Activated CD8-positive, alpha-beta T cell treated with anti-CD3 and anti-CD28 coated beads for 36 hours (primary cell): ENCODE results near the gene SLC16A8. TPM values are rescaled to one million over a fixed set of nuclear protein-coding genes. Genes with fewer than 3 reads are reported as not detected.

Source experiments
- ATAC-seq: fragments of 200-7000 bp; cut with Tn5 transposase; one replicate; pipeline ENCODE4 v1.10.0; 2021; ENCODE audit warnings: mild to moderate bottlenecking, moderate library complexity
- CTCF ChIA-PET: fragments of 350-600 bp; sonication (Branson Sonifier 250); formaldehyde crosslinking; loops from one replicate; lab custom pipeline; 2021; ENCODE audit warnings: antibody characterized with exemption; lab: Charles Lee
- POLR2A ChIA-PET: fragments of 350-600 bp; sonication (Branson Sonifier 250); formaldehyde crosslinking; loops from one replicate; lab custom pipeline; 2021; ENCODE audit warnings: antibody characterized with exemption; lab: Charles Lee
- DNase-seq: peaks from one replicate; pipeline ENCODE4 v3.0.0-alpha.2; 2020
- H3K27ac Mint-ChIP-seq: one replicate; pipeline ENCODE4 v1.8.0; 2021; ENCODE audit warnings: mild to moderate bottlenecking, mixed read lengths
- H3K27me3 Mint-ChIP-seq: one replicate; pipeline ENCODE4 v1.8.0; 2021; ENCODE audit warnings: mixed read lengths
- H3K36me3 Mint-ChIP-seq: one replicate; pipeline ENCODE4 v1.8.0; 2021; ENCODE audit warnings: low read depth, mixed read lengths
- H3K4me1 Mint-ChIP-seq: one replicate; pipeline ENCODE4 v1.8.0; 2021; ENCODE audit warnings: low read depth, mixed read lengths
- H3K4me3 Mint-ChIP-seq: one replicate; pipeline ENCODE4 v1.8.0; 2021; ENCODE audit warnings: mild to moderate bottlenecking, moderate library complexity, mixed read lengths
- H3K9me3 Mint-ChIP-seq: one replicate; pipeline ENCODE4 v1.8.0; 2021; ENCODE audit warnings: mixed read lengths
- intact Hi-C: fragments of 100-400 bp; cut with micrococcal nuclease; formaldehyde crosslinking; loops from one replicate; pipeline ENCODE4 v1.10.0; 2022
- total RNA-seq, 2 experiments: library from RNA; stranded (reverse); gene quantifications; one replicate each; pipeline ENCODE4 v1.2.3, GENCODE V29; 2021
- TF ChIP-seq, protein P1 (sequence below): fragments of 200-600 bp; IDR thresholded peaks from one replicate; pipeline ENCODE4 v1.8.0; 2022; ENCODE audit warnings: antibody characterized with exemption, mild to moderate bottlenecking

Gene SLC16A8
- total RNA-seq, 2 experiments from 2014 or later: not detected

DNA sequence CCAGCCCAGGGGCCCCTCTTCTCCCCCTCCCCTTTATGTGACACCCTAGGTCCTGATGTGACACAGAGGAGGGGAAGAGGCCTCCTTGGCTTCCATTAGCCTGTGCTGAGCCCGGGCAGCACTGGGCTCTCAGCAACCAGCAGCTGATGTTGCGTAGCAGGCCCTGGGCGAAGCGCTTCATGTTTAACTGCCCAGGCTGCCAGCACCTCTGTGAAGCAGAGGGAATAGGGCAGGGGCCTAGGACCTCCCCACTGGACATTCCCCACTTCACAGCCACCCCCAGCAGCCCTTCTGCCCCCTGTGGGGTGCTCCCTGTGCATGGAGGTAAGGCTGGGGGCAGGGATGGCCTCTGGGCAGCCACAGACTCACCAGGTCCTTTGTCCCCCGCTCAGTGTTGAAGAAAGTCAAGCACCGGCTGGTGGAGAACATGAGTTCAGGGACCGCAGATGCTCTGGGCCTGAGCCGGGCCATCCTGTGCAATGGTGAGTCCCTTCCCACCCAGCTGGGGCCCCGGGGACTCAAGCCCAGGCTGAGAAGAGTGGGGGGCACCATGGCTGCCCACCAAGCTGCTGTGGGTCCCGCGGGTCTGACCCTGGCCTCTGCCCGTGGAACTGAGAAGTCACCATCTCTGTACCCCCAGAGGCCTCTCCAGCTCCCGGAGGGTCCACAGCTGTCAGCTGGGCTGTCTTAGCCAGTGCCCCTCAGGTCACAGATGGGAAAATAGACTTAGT lies 15.2 kb downstream of the SLC16A8 start:
- H3K4me1 Mint-ChIP-seq: no peaks in the 10 kb centered on the region
- no peaks in the 10 kb centered on the region for H3K9me3 Mint-ChIP-seq
- TF ChIP-seq, protein P1, sequence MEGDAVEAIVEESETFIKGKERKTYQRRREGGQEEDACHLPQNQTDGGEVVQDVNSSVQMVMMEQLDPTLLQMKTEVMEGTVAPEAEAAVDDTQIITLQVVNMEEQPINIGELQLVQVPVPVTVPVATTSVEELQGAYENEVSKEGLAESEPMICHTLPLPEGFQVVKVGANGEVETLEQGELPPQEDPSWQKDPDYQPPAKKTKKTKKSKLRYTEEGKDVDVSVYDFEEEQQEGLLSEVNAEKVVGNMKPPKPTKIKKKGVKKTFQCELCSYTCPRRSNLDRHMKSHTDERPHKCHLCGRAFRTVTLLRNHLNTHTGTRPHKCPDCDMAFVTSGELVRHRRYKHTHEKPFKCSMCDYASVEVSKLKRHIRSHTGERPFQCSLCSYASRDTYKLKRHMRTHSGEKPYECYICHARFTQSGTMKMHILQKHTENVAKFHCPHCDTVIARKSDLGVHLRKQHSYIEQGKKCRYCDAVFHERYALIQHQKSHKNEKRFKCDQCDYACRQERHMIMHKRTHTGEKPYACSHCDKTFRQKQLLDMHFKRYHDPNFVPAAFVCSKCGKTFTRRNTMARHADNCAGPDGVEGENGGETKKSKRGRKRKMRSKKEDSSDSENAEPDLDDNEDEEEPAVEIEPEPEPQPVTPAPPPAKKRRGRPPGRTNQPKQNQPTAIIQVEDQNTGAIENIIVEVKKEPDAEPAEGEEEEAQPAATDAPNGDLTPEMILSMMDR: no peak
- POLR2A ChIA-PET: no interaction called here
- CTCF ChIA-PET: interaction anchor here (1.4 to 4.1 kb wide), 2 partner anchors 15 to 17 kb away, joined by 4 to 25 read pairs; no protein-coding TSS in a partner anchor
- no peak overlapping the region for H3K27ac Mint-ChIP-seq
- no peaks in the 10 kb centered on the region for H3K27me3 Mint-ChIP-seq
- peaks cover 11% of the 10 kb centered on the region for H3K36me3 Mint-ChIP-seq
- no peak overlapping the region for H3K4me3 Mint-ChIP-seq
- intact Hi-C loops: no loop called here
- DNase-seq (no peak), ATAC-seq (no peak)

DNA sequence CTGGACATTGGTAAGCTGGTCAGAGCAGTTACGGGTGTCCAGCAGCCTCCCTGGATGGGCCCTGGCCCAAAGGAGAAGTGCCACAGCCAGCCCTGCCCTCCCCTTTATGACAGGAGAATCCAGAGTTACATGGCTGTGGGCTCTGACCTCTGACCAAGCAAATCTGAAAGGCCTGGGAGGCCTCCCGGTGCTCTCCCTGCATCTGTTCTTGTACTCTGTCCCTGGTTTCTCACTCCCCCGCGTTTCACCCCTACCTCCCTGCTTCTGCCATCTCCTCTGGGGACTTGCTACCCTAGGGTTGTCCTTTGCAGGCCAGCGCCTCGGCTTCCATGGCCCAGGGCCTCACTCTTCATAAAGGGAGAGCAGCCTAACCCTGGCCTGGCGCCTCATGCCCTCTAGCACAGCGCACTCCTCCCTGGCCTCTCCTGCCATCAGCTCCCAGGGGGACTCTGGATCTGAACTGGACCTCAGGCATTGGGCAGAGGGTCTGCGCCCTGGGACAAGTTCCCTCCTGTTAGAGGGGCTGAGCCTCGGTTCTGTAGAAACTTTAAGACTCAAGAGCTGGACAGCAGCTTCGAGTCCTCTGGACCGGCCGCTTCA lies 16.1 kb downstream of the SLC16A8 start:
- H3K36me3 Mint-ChIP-seq: peaks cover 8% of the 10 kb centered on the region
- intact Hi-C loops: no loop called here
- H3K27ac Mint-ChIP-seq: no peak overlapping the region
- CTCF ChIA-PET: interaction anchor here (1.0 to 4.1 kb wide), 2 partner anchors 14 to 16 kb away, joined by 3 to 25 read pairs; no protein-coding TSS in a partner anchor
- ATAC-seq (no peak), DNase-seq (no peak)
- H3K4me3 Mint-ChIP-seq: no peak overlapping the region
- POLR2A ChIA-PET: no interaction called here
- no peaks in the 10 kb centered on the region for H3K4me1 Mint-ChIP-seq
- TF ChIP-seq, protein P1: no peak
- no peaks in the 10 kb centered on the region for H3K27me3 Mint-ChIP-seq
- no peaks in the 10 kb centered on the region for H3K9me3 Mint-ChIP-seq

DNA sequence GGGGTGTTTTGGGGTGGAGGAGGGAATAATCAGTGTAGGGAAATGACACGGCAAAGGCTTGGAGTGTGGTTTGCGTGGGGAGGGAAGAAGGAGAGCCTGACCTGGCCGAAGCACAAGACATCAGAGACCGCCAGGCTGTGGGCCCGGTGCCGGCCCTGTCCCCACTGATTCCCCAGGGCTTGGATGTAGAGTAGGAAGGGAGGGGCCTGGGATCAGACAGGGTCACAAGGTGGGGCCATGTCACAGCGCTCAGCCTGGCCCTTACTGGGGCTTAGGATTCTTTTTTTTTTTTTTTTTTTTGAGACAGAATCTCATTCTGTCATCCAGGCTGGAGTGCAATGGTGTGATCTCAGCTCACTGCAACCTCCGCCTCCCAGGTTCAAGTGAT lies 17.0 kb downstream of the SLC16A8 start:
- no peak overlapping the region for H3K27ac Mint-ChIP-seq
- ChIA-PET POLR2A (no interaction called here), CTCF (interaction anchor here (1.0 to 4.1 kb wide), 2 partner anchors 13 to 15 kb away, joined by 3 to 25 read pairs; no protein-coding TSS in a partner anchor)
- peaks cover 11% of the 10 kb centered on the region for H3K36me3 Mint-ChIP-seq
- H3K9me3 Mint-ChIP-seq: no peaks in the 10 kb centered on the region
- TF ChIP-seq, protein P1: no peak
- no peaks in the 10 kb centered on the region for H3K4me1 Mint-ChIP-seq
- intact Hi-C loops: no loop called here
- DNase-seq (no peak), ATAC-seq (no peak)
- no peaks in the 10 kb centered on the region for H3K27me3 Mint-ChIP-seq
- no peak overlapping the region for H3K4me3 Mint-ChIP-seq

DNA sequence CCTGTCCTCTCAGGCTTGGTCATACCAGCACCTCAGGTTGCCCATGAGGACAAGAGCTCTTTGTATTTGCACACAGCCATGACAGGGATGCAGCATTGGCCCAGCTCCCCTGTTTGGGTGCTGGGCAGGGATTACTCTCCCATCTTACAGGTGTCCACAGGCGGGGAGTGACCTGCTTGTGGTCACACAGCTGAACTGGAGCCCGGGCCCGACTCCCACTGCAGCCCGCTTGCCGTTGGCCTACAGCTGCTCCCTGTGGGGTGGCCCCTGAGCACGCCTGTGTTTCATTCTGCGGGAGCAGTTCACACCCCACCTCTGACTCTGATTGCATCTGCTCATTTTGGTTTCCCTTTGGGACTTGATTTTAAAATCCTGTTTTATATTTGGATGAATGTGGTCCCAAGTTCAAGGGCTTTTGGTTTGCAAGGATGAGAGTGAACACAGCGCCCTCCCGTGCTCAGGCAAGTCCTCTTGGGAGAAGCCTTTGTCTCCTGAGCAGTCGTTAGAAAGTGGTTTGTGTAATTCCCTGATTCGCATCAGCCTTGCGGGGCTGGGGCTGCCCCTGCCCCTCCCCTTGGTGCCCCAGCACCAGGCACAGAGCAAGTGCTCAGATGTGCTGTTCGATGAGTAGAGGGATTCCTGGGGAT lies 17.5 kb downstream of the SLC16A8 start:
- no peak for DNase-seq
- peaks cover 14% of the 10 kb centered on the region for H3K36me3 Mint-ChIP-seq
- intact Hi-C loops: no loop called here
- H3K27me3 Mint-ChIP-seq: no peaks in the 10 kb centered on the region
- ChIA-PET POLR2A (interaction anchor here (0.6 kb wide), 1 partner anchor 9 kb away, joined by 4 read pairs; the partner anchor contains the start of gene PICK1), CTCF (interaction anchor here (1.4 kb wide), 1 partner anchor 15 kb away, joined by 5 read pairs; no protein-coding TSS in a partner anchor)
- no peak overlapping the region for H3K4me3 Mint-ChIP-seq
- H3K9me3 Mint-ChIP-seq: no peaks in the 10 kb centered on the region
- TF ChIP-seq, protein P1: no peak
- ATAC-seq: no peak
- H3K4me1 Mint-ChIP-seq: no peaks in the 10 kb centered on the region
- H3K27ac Mint-ChIP-seq: no peak overlapping the region
